Spleen (tissue), 7 donors: Measurements from ENCODE around the gene RPL32.

ENCODE experiments used
- POLR2A ChIP-seq, 3 donors: fragments of 450-650 bp; IDR thresholded peaks; one replicate each; pipeline ENCODE4 v1.5.1; 2017; ENCODE audit warnings: antibody characterized with exemption in 3 of 3, mild to moderate bottlenecking in 1 of 3
- POLR2AphosphoS5 ChIP-seq, 3 donors: sonication (generic); formaldehyde crosslinking; IDR thresholded peaks; one replicate each; pipeline ENCODE4 v1.5.1; 2017; ENCODE audit warnings: antibody characterized with exemption in 3 of 3
- TF ChIP-seq, protein P1 (sequence below), 11 experiments: fragments of 200-600 bp in 7 of 11; fragments of 450-650 bp in 4 of 11; sonication (generic) in 4 of 11; IDR thresholded peaks in 8 of 11; conservative IDR thresholded peaks in 3 of 11; 1 replicate in 7 of 11; 2 replicates in 4 of 11; pipeline versions ENCODE4 v1.4.0 to v1.8.0; 2016 to 2021; ENCODE audit warnings: antibody characterized with exemption in 11 of 11, inconsistent platforms in 4 of 11, mild to moderate bottlenecking in 1 of 11
- donor health status: DM: no; HTN: no; CAD: no; lungs with moderate emphysema.
- donor health status: DM: no; HTN: no; CAD: no.
- donor health status: DM: no; HTN: no; CAD: no.

DNA sequence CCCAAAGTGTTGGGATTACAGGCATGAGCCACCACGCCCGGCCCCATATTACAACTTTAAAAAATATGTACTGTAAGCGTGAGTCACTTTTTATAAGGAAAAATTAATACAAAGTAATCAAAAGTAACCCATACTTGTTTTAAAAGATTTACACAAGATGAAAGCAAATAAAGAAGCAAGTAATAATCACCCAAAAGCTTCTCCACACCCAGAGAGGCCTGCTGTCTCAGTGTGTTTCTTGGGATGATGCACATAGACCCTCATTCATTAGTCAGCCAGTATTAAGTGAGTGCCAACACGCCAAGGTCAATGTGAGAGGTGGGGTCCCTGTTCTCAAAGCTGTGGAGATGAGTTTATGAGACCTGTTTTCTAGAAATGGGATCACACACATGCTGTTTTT is 12.0 kb downstream of the RPL32 start:
- TF ChIP-seq POLR2A (IDR thresholded peaks at IDR 0.05) (no peak), POLR2AphosphoS5 (IDR thresholded peaks at IDR 0.05) (no peak)
- TF ChIP-seq, protein P1, sequence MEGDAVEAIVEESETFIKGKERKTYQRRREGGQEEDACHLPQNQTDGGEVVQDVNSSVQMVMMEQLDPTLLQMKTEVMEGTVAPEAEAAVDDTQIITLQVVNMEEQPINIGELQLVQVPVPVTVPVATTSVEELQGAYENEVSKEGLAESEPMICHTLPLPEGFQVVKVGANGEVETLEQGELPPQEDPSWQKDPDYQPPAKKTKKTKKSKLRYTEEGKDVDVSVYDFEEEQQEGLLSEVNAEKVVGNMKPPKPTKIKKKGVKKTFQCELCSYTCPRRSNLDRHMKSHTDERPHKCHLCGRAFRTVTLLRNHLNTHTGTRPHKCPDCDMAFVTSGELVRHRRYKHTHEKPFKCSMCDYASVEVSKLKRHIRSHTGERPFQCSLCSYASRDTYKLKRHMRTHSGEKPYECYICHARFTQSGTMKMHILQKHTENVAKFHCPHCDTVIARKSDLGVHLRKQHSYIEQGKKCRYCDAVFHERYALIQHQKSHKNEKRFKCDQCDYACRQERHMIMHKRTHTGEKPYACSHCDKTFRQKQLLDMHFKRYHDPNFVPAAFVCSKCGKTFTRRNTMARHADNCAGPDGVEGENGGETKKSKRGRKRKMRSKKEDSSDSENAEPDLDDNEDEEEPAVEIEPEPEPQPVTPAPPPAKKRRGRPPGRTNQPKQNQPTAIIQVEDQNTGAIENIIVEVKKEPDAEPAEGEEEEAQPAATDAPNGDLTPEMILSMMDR (IDR thresholded peaks at IDR 0.05 in 8 of 11, conservative IDR thresholded peaks at IDR 0.05 in 3 of 11): no peak
